ENCODE data around the gene FUT8.

Gene FUT8

GRCh38 chr14:65555358-65555757, 142.8 kb downstream of the FUT8 start:
- DNase-seq (ENCODE audit: low read depth in 2 of 2) = no peak

- no peak for DNase-seq (ENCODE audit: low read depth in 2 of 2)
Observed at GRCh38 chr14:65558363-65558762, 145.8 kb downstream of the FUT8 start.

- DNase-seq (ENCODE audit: low read depth in 2 of 2) = no peak
Observed at GRCh38 chr14:65560340-65561027, 148.0 kb downstream of the FUT8 start.

GRCh38 chr14:65564370-65564769, 151.8 kb downstream of the FUT8 start:
- no peak for DNase-seq (ENCODE audit: low read depth in 2 of 2)

- no peak for DNase-seq (ENCODE audit: low read depth in 2 of 2)
Observed at GRCh38 chr14:65565948-65566347, 153.4 kb downstream of the FUT8 start.

- no peak for DNase-seq (ENCODE audit: low read depth in 2 of 2)
Observed at GRCh38 chr14:65566820-65567522, 154.4 kb downstream of the FUT8 start.

GRCh38 chr14:65574611-65575010, 162.1 kb downstream of the FUT8 start:
- DNase-seq (ENCODE audit: low read depth in 2 of 2) = no peak

GRCh38 chr14:65575389-65575788, 162.9 kb downstream of the FUT8 start:
- no peak for DNase-seq (ENCODE audit: low read depth in 2 of 2)

- no peak for DNase-seq (ENCODE audit: low read depth in 2 of 2)
Observed at GRCh38 chr14:65580973-65581372, 168.4 kb downstream of the FUT8 start.

- DNase-seq (ENCODE audit: low read depth in 2 of 2) = no peak
Observed at GRCh38 chr14:65581378-65581777, 168.8 kb downstream of the FUT8 start.

- no peak for DNase-seq (ENCODE audit: low read depth in 2 of 2)
Observed at GRCh38 chr14:65581799-65582198, 169.3 kb downstream of the FUT8 start.

GRCh38 chr14:65585216-65585615, 172.7 kb downstream of the FUT8 start:
- no peak for DNase-seq (ENCODE audit: low read depth in 2 of 2)

GRCh38 chr14:65588426-65589140, 176.1 kb downstream of the FUT8 start:
- no peak for DNase-seq (ENCODE audit: low read depth in 2 of 2)

- no peak for DNase-seq (ENCODE audit: low read depth in 2 of 2)
Observed at GRCh38 chr14:65594153-65594881, 181.8 kb downstream of the FUT8 start.

- DNase-seq (ENCODE audit: low read depth in 2 of 2) = no peak
Observed at GRCh38 chr14:65594882-65595237, 182.3 kb downstream of the FUT8 start.

GRCh38 chr14:65599375-65599774, 186.8 kb downstream of the FUT8 start:
- no peak for DNase-seq (ENCODE audit: low read depth in 2 of 2)

GRCh38 chr14:65600742-65601141, 188.2 kb downstream of the FUT8 start:
- DNase-seq (ENCODE audit: low read depth in 2 of 2) = no peak

- DNase-seq (ENCODE audit: low read depth in 2 of 2) = no peak
Observed at GRCh38 chr14:65604535-65604934, 192.0 kb downstream of the FUT8 start.

GRCh38 chr14:65604936-65605335, 192.4 kb downstream of the FUT8 start:
- DNase-seq (ENCODE audit: low read depth in 2 of 2) = no peak

- no peak for DNase-seq (ENCODE audit: low read depth in 2 of 2)
Observed at GRCh38 chr14:65606460-65606859, 193.9 kb downstream of the FUT8 start.

- no peak for DNase-seq (ENCODE audit: low read depth in 2 of 2)
Observed at GRCh38 chr14:65613131-65613650, 200.7 kb downstream of the FUT8 start.

- no peak for DNase-seq (ENCODE audit: low read depth in 2 of 2)
Observed at GRCh38 chr14:65618996-65619395, 206.5 kb downstream of the FUT8 start.
